GM19043 (cell line): ENCODE data around the gene KIFC3.
"Not testable (repeated sequence)": the region's sequence is repeated elsewhere in the genome, so short reads cannot be mapped to it uniquely, and the experiment has no call there.

Source experiments
- ATAC-seq: cut with Tn5 transposase; IDR thresholded peaks from one replicate; pipeline ENCODE4 v1.9.1; 2021; ENCODE audit warnings: low read depth; ENCODE audit not compliant: unreplicated experiment

Gene KIFC3

GRCh38 chr16:57825298-57826044 is 23.2 kb upstream of the KIFC3 start:
- no peak for ATAC-seq

GRCh38 chr16:57824888-57825287 is 22.6 kb upstream of the KIFC3 start:
- ATAC-seq, result no peak

- no peak for ATAC-seq
Observed at GRCh38 chr16:57823836-57824235, 21.5 kb upstream of the KIFC3 start.

GRCh38 chr16:57822856-57823255 is 20.6 kb upstream of the KIFC3 start:
- no peak for ATAC-seq

- no peak for ATAC-seq
Observed at GRCh38 chr16:57822018-57822553, 19.8 kb upstream of the KIFC3 start.

- ATAC-seq, result no peak
Observed at GRCh38 chr16:57821149-57821971, 19.1 kb upstream of the KIFC3 start.

GRCh38 chr16:57818377-57819064 is 16.2 kb upstream of the KIFC3 start:
- ATAC-seq, result no peak

GRCh38 chr16:57817680-57818079 is 15.4 kb upstream of the KIFC3 start:
- ATAC-seq, result no peak

GRCh38 chr16:57815987-57816745 is 13.9 kb upstream of the KIFC3 start:
- ATAC-seq, result peak; percentile 80

GRCh38 chr16:57814896-57815295 is 12.6 kb upstream of the KIFC3 start:
- no peak for ATAC-seq

- ATAC-seq, result no peak
Observed at GRCh38 chr16:57813466-57813865, 11.2 kb upstream of the KIFC3 start.

- ATAC-seq, result not testable (repeated sequence)
Observed at GRCh38 chr16:57811340-57811739, 9.0 kb upstream of the KIFC3 start.

GRCh38 chr16:57810197-57811031 is 8.1 kb upstream of the KIFC3 start:
- peak; percentile 99 for ATAC-seq

- ATAC-seq, result no peak
Observed at GRCh38 chr16:57809276-57810196, 7.2 kb upstream of the KIFC3 start.

GRCh38 chr16:57808589-57809228 is 6.4 kb upstream of the KIFC3 start:
- no peak for ATAC-seq

- no peak for ATAC-seq
Observed at GRCh38 chr16:57807968-57808528, 5.8 kb upstream of the KIFC3 start.

GRCh38 chr16:57807252-57807967 is 5.1 kb upstream of the KIFC3 start:
- ATAC-seq, result no peak
